Fibroblast of pulmonary artery (primary cell): ENCODE results near the gene TMEM200B.

Source experiments
- DNase-seq: peaks from one replicate; pipeline ENCODE4 v3.0.0-alpha.2; 2010; ENCODE audit warnings: low read depth
- H3K4me3 ChIP-seq: replicated peaks from 2 replicates; pipeline ENCODE4 v1.5.1; 2011; ENCODE audit warnings: low read depth, mild to moderate bottlenecking, control low read depth, low read length, moderate library complexity
- CTCF ChIP-seq: IDR thresholded peaks from 2 replicates; pipeline ENCODE4 v1.5.1; 2011; ENCODE audit warnings: mild to moderate bottlenecking, control low read depth, low read length, inconsistent platforms; ENCODE audit errors: missing control alignments

TMEM200B gene

GRCh38 chr1:29164588-29164987, 40.9 kb upstream of the TMEM200B start:
- DNase-seq, result no peak
- H3K4me3 ChIP-seq, result no peak overlapping the region
- TF ChIP-seq CTCF, result no peak

- DNase-seq, result no peak
- no peak for TF ChIP-seq CTCF
- H3K4me3 ChIP-seq, result no peak overlapping the region
Observed at GRCh38 chr1:29162476-29163138, 38.9 kb upstream of the TMEM200B start.

- no peak overlapping the region for H3K4me3 ChIP-seq
- DNase-seq, result no peak
- no peak for TF ChIP-seq CTCF
Observed at GRCh38 chr1:29162025-29162424, 38.3 kb upstream of the TMEM200B start.

GRCh38 chr1:29159773-29160172, 36.1 kb upstream of the TMEM200B start:
- DNase-seq, result no peak
- H3K4me3 ChIP-seq, result no peak overlapping the region
- TF ChIP-seq CTCF, result no peak

- TF ChIP-seq CTCF, result no peak
- no peak for DNase-seq
- H3K4me3 ChIP-seq, result no peak overlapping the region
Observed at GRCh38 chr1:29157269-29157601, 33.5 kb upstream of the TMEM200B start.

GRCh38 chr1:29156543-29157268, 33.0 kb upstream of the TMEM200B start:
- peak; percentile 89 for DNase-seq
- H3K4me3 ChIP-seq, result no peak overlapping the region
- no peak for TF ChIP-seq CTCF
